Measurements from ENCODE around the gene ZBTB42.

Gene ZBTB42

DNA sequence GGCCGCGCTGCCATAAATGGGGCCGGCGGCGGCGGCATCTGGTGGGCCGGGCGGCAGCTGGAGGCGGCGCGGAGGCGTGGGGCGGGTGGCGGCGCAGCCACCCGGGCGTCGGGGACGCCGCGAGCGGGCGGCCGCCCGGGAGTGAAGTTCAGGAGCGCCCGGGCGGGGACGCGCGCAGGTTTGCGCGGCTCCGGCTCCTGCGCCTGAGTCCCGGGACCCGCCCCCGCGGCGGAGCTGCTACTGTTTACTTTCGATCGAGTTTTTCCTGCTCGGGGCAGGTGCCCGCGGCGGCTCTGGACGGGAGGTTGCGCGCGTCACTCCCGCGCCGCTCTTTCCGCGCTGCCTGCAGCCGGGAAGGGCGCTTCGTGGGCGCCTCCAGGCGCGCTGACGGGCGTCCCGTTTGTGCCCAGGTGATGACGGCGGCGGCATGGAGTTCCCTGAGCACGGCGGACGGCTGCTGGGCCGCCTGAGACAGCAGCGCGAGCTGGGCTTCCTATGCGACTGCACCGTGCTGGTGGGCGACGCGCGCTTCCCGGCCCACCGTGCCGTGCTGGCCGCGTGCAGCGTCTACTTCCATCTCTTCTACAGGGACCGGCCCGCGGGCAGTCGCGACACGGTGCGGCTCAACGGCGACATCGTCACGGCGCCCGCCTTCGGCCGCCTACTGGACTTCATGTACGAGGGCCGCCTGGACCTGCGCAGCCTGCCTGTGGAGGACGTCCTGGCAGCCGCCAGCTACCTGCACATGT lies at the start of gene ZBTB42:
ZBTB42 (plus strand) TSS at position 331 of the 749 bp plus-strand sequence; CDS start at position 428, 97 bp downstream.
- Histone ChIP-seq H3K4me3 (peak within 1 kb of the TSS; percentile 53 to 77 (median 64)), H3K27ac (peak within 1 kb of the TSS in 20 of 21 experiments; percentile 65 to 96 (median 86))

DNA sequence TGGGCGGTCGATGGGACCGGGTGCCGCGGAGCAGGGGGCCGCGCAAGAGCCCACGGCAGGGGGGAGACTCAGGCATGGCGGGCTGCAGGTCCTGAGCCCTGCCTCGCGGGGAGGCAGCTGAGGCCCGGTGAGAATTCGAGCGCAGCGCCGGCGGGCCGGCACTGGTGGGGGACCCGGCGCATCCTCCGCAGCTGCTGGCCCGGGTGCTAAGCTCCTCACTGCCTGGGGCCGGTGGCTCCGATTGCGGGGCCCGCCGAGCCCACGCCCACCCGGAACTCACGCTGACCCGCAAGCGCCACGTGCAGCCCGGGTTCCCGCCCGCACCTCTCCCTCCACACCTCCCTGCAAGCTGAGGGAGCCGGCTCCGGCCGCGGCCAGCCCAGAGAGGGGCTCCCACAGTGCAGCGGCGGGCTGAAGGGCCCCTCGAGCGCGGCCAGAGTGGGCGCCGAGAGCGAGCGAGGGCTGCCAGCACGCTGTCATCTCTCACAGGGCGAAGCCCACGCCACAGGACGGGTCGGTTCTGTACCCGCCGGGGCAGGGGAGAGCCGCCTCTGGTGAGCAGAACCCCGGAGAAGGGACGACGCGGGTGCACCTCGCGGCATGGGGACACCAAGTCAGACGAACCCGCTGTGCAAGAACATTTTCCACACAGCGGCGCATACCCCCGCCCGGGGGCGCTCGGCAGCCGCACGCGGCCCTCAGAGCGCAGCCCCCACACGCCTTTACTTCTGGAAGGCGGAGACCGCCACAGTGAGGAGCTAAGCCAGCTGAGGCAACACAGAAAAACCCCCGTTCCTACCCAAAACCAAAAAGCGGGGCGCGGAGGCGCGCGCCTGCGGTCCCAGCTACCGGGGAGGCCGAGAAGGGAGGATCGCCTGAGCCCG lies 49.1 kb upstream of the ZBTB42 start:
- Histone ChIP-seq H3K4me3 (peak overlapping the region; percentile 65 to 99 (median 84)), H3K27ac (peak overlapping the region; percentile 37 to 96 (median 84))

DNA sequence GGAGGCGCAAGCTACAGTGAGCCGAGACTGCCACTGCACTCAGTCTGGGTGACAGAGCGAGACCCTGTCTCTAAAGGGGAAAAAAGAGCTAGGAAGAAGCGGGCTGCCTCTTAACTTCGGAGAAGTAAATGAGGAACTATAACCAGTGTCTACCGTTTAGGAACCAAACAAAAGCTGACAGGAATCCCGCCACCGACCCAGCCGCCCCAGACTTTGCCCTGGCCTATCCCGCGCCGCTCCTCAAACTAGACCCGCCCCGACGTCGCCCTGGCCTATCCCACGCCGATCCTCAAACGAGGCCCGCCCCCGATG lies 48.5 kb upstream of the ZBTB42 start:
- peak overlapping the region; percentile 37 to 96 (median 84) for H3K27ac ChIP-seq
- H3K4me3 ChIP-seq: peak overlapping the region; percentile 65 to 99 (median 84)

DNA sequence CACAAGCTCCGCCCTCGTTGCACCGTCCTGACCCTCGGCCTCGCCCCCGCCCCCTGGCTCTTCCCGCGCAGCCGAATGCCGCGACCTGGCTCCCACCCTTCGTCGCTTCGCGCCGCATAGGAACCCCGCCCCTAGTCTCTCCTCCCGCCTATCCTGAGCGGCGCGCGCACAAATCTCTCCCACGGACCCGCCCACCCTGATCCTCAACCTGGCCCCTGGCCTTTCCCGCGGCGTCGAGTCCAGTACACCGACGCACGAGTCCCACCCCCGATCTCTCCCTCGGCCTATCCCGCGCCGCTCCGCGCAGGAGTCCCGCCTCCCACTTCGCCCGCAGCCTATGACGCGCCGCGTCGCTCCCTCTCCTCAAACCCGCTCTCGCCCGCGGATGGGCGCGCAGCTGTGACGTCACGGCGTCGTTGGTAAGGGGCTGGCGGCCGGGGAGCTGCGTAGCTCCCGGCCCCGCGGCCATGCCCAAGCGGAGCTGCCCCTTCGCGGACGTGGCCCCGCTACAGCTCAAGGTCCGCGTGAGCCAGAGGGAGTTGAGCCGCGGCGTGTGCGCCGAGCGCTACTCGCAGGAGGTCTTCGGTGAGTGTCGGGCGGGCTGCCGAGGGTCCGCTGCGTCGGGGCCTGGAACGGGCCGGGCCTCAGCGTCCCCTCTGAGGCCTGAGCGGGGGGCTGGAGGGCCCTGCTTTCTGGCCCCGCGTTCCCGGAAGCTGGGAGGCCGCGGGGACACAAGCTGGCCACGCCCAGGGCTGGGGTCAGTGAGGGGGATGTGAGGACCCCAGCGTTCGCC lies 48.0 kb upstream of the ZBTB42 start, which contains the start of gene SIVA1:
SIVA1 (plus strand) TSS at position 413 of the 793 bp plus-strand sequence; CDS start at position 468, 55 bp downstream.
- H3K4me3 ChIP-seq: peak within 1 kb of the TSS; percentile 65 to 99 (median 84)
- H3K27ac ChIP-seq: peak within 1 kb of the TSS; percentile 69 to 99 (median 92)

DNA sequence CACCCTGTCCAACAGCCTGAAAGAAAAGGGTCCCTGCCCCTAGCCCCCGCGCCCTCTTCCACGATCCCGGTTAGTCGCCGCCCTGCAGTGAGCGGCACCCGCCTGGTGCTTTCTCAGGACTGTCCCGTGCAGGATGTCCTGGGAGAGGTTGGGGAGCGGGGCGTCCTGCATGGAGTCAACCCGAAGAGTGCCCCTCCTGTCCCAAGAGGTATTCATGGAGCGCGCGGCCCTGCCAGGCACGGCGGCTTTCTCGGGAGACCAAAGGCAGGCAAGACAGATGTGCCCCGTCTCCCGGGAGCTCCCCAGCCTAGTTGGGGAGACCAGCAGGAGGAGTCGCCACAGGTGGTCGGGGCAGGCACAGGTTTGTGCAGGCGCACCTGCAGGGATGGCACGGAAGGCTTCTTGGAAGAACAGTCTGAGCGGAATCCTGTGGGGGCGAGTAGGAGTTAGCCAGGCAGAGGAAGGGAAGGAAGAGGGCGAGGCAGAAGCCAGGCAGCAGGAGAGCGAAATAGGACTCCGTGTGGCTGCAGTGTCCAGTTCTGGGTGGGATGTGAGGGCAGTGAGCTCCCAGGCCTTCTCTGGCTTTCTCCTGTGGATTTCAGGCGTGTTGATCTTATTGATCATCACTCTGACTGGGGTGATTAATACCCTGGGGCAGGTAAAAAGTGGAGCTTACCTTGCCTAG lies 47.2 kb upstream of the ZBTB42 start:
- peak overlapping the region; percentile 69 to 99 (median 92) for H3K27ac ChIP-seq
- H3K4me3 ChIP-seq: peak overlapping the region; percentile 65 to 99 (median 84)

DNA sequence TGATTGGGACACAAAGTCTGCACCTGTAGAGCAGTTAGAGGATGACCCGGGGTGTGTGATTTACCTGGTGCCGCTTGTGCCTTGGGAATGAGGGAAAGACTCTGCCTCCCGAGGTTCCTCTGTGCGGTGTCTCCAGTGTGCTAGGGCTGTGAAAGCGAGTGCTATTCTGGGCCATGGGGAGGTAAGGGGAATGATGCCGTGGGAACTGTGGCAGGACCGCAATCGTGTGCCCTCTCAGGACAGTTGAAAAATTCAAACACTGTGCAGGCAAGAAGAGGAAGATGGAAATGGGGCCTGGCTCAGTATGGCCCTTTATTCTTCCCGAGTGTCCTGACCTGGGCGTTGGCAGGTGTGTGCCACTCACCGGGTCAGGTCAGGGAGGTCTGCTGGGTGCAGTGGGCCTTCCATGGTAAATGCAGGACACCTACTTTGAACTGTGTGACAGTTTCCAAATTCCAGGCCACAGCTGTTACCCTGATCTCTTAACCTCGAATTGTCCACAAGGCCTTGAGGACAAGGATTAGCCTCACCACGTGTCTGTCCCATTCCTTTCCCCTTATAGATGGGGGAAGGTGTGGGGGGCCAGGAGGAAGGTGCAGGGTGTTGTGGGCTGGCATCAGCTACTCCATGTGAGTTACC lies 46.6 kb upstream of the ZBTB42 start:
- Histone ChIP-seq H3K4me3 (peak overlapping the region; percentile 65 to 99 (median 84)), H3K27ac (peak overlapping the region in 8 of 21 experiments; percentile 87 to 99 (median 94))

DNA sequence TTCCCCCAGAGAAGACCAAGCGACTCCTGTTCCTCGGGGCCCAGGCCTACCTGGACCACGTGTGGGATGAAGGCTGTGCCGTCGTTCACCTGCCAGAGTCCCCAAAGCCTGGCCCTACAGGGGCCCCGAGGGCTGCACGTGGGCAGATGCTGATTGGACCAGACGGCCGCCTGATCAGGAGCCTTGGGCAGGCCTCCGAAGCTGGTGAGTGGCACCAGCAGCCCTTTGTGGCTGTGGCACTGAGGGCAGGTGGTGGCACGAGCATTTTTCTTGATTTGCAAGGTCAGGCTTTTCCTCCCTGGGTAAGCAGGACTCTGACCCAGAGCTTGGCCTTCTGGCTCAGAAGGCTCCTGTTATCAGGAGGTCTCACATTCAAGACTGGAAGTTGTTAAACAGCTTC lies 45.3 kb upstream of the ZBTB42 start:
- Histone ChIP-seq H3K27ac (no peak overlapping the region), H3K4me3 (no peak overlapping the region)

DNA sequence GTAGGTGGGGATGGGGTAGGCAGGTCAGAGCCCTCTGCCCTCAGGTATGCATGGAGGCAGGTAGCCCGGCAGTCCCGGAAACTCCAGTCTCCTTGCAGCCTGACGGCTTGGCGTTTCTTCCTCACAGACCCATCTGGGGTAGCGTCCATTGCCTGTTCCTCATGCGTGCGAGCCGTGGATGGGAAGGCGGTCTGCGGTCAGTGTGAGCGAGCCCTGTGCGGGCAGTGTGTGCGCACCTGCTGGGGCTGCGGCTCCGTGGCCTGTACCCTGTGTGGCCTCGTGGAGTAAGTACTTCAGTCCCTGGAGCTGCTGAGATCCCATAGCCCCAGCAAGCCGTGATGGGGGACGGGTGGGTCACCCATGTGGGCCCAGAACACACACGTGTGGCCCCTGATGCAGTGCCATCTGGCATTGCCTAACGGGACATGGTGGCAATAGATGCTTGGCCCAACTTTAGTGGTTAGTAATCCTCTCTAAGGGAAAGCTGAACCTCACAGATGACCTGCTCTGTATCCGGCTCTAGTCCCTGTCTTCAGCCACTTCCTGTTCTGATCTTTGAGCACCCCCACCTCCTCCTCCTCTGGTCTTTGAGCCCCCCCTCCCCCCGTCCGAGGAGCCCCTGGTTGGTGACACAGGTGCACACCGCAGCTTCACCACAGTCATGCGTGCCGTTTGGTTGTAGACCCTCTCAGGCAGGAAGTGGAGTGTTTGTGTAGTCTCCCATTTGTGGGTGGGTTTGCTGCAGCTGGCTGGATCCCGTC lies 44.2 kb upstream of the ZBTB42 start:
- H3K27ac ChIP-seq: no peak overlapping the region
- no peak overlapping the region for H3K4me3 ChIP-seq

DNA sequence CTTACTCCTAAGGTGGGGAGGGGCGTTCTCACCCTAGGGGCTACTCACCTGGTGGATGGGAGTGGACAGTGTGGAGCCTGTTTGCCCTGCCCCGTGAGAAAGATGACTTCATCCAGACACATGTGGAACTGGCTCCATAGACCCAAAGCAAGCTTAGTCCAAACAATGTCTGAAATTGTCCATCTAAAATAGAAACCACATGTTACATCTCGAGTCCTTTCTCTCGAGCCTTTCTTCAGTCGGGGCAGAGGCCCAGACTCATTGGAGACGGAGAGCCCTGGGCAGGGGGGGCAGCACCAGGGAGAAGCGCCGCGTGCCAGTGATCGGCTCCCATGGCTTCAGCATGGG lies 43.7 kb upstream of the ZBTB42 start:
- Histone ChIP-seq H3K4me3 (no peak overlapping the region), H3K27ac (no peak overlapping the region)

DNA sequence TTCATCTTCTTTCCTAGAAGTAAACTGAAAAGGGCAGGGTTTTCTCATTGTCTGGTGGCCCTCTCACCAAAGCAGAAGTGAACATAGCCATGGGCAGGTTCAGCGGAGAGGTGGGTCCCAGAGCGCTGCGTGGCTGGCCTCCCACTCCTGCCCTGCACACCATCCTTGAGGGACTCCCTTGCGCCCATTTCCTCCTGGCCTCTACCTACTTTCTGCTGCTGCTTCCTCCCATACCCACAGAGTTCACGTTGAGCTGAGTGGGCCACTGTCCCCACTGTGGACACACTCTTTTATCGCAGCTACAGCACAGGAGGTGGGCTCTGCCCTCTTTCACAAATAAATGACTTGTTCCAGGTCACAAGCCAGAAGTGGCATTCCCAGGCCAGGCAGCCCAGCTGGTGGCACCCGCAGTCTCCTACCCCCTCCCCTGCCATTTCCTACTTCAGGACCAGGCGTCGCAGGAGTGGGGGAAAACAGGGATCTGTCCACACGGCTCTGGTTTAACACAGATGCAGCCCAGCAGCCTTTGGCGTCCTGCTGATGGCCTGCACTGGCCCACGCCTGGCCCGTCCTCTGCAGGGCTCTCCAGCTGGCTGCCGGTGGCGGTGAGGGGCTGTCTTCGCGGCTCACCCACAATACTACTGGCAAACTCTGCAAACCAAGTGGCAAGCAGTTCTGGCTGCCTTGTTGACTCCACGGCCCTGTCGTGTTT lies 43.1 kb upstream of the ZBTB42 start:
- H3K27ac ChIP-seq: no peak overlapping the region
- H3K4me3 ChIP-seq: no peak overlapping the region

DNA sequence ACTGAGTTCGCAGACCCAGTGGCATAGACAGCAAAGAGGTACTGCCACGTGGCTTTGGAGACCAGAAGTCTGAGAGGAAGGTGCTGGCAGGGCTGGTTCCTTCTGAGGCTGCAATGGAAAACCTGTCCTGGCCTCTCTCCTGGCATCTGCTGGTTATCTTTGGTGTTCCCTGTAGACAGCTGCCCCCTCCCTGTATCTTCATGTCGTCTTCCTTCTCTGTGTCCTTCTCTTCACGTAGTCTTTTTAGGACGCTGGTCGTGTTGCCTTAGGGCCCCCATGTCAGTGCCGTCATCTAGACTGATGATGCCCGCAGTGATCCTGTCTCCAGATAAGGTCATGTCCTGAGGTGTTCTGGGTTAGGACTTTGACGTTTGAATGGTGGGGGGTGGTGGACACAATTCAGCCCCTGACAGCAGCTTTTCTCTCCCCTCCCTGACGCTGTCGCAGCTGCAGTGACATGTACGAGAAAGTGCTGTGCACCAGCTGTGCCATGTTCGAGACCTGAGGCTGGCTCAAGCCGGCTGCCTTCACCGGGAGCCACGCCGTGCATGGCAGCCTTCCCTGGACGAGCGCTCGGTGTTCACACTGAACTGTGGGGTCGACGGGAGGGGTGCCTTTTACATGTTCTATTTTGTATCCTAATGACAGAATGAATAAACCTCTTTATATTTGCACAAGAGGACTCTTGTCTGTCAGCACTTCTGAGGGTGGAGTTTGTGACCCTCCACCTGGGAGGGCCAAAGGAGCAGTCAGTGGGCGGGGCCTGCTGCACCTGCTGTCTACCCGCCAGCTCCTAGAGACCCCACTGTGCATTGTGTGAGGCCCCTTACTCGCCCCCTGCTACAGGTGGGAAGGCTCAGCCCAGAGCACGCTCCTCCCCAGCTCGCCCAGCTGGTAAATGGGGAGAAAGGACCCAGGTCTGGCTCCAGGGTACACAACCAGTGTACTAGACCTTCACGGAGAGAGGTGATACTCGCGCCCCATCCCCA lies 41.6 kb upstream of the ZBTB42 start:
- Histone ChIP-seq H3K27ac (no peak overlapping the region), H3K4me3 (no peak overlapping the region)

DNA sequence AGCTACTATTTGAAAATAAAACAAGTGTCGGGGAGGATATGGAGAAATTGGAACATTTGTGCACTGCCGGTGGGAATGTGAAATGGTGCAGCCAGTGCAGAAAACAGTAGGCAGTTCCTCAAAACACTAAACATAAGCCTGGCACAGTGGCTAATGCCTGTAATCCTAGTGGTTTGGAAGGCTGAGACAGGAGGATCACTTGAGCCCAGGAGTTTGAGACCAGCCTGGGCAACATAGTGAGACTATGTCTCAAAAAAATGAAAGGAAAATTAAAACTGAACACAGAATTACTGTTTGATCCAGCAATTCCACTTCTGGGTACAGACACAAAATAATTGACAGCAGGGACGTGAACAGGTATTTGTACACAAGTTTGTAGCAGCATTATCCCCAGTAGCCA lies 35.4 kb upstream of the ZBTB42 start:
- Histone ChIP-seq H3K27ac (no peak overlapping the region), H3K4me3 (no peak overlapping the region)

DNA sequence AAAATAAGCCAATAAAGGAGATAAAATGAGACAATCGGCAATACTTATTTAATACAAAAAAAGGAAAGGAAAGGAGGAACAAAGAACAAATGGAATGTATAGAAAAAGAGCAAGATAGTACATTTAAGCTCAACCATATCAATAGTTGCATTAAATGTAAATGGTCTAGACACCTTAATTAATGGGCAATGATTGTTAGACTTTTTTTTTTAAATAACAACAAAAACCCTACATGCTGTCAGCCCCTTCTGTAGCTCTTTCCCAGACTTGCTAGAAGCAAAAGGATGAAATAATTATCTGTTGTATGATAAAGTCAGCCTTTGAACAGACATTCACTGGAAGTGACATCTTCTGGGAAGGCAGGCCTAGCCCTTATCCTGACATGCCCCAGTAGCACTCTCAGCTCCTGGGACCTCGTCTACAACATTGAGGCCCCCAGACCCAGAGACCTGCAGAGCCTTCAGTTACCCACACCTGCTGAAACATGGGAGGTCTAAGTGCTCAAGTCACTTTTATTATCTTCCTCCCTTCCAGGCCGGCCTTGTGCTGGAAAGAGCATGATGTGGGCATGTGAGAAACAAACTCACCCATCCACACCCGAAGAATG lies 34.5 kb upstream of the ZBTB42 start:
- no peak overlapping the region for H3K4me3 ChIP-seq
- no peak overlapping the region for H3K27ac ChIP-seq

DNA sequence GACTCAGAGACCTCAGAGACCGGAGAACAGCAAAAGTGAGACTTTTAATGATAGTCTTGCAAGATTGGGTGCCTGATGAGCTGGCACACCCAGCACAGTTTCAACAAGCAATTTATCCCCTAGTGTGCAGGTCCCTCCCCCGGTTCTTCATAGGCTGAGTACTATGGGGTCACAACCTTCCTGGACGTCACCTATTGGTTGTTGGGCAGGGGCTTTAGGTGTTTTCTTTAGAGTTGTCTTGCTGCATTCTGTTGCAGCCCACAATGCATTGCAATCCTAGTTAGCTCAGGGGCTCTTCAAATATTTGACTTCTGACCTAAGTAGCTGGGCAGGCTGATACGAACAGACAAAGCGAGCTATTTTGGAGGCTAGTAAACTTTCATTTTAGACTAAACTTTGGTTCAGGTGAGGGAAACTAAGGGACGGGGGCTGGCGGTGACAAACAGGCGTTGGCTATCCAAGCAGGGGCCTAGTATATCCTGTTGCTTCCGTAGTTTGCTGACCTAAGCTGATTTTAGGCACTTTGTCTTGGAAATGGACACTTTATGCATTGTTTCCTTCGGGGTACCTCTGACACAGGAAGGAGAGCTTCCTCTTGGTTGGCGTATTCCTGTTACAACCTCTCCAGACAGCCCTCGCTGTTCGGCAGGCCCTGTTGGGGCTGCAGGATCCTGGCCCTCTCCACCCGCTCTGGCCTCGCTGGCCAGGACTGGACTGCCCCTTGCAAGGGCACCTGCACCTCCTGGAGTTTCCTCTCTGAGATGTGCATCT lies 33.9 kb upstream of the ZBTB42 start:
- no peak overlapping the region for H3K27ac ChIP-seq
- no peak overlapping the region for H3K4me3 ChIP-seq

DNA sequence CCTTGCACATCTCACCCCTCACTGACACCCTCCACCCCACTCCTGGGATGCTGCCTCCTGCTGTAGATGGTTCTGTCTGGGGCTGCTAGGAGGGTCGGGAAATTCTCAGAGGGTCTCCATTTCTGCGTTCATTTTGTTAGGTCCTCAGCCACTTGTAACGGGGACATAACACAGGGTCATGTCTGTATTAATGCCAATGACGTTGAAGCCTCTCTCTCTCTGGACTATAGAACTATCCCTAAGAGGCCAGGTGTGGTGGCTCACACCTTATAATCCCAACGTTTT lies 33.3 kb upstream of the ZBTB42 start:
- Histone ChIP-seq H3K27ac (no peak overlapping the region), H3K4me3 (no peak overlapping the region)
